AG10803 (cell line): ENCODE results near the gene DERL2.
A peak's percentile ranks its signal among the peaks of the same experiment; 100 is the strongest.

Experiments used
- DNase-seq: peaks from one replicate; pipeline ENCODE4 v3.0.0; 2010; ENCODE audit warnings: low read depth
- H3K4me3 ChIP-seq: 2 replicates; pipeline ENCODE4 v1.5.1; 2011; ENCODE audit warnings: mild to moderate bottlenecking, low read length, control low read depth
- CTCF ChIP-seq: conservative IDR thresholded peaks from 2 replicates; pipeline ENCODE4 v1.5.1; 2011; ENCODE audit warnings: mild to moderate bottlenecking, low read length, control low read depth, inconsistent platforms

The DERL2 gene

GRCh38 chr17:5429191-5429887, 56.6 kb downstream of the DERL2 start:
- TF ChIP-seq CTCF, result no peak
- DNase-seq, result peak; percentile 20
- no peak overlapping the region for H3K4me3 ChIP-seq

GRCh38 chr17:5425826-5426225, 60.2 kb downstream of the DERL2 start:
- no peak for TF ChIP-seq CTCF
- no peak for DNase-seq
- no peak overlapping the region for H3K4me3 ChIP-seq

GRCh38 chr17:5424909-5425308, 61.1 kb downstream of the DERL2 start:
- TF ChIP-seq CTCF, result no peak
- no peak overlapping the region for H3K4me3 ChIP-seq
- no peak for DNase-seq

- no peak overlapping the region for H3K4me3 ChIP-seq
- no peak; the same call in 1 of the 2 replicates for TF ChIP-seq CTCF
- DNase-seq, result peak; percentile 61
These were observed 63.5 kb downstream of the DERL2 start for GRCh38 chr17:5422505-5422904.
